ENCODE results near the gene MCUR1. TPM values are rescaled to one million over a fixed set of nuclear protein-coding genes. Genes with fewer than 3 reads are reported as not detected.
A peak's percentile ranks its signal among the peaks of the same experiment; 100 is the strongest.

Gene MCUR1
- total and polyA plus RNA-seq, 9 of the 15 experiments (the other 6 are each of a cell fraction or from before 2014, with no cell fraction given), result 5.1 to 60.2 (median 41.4) TPM

DNA sequence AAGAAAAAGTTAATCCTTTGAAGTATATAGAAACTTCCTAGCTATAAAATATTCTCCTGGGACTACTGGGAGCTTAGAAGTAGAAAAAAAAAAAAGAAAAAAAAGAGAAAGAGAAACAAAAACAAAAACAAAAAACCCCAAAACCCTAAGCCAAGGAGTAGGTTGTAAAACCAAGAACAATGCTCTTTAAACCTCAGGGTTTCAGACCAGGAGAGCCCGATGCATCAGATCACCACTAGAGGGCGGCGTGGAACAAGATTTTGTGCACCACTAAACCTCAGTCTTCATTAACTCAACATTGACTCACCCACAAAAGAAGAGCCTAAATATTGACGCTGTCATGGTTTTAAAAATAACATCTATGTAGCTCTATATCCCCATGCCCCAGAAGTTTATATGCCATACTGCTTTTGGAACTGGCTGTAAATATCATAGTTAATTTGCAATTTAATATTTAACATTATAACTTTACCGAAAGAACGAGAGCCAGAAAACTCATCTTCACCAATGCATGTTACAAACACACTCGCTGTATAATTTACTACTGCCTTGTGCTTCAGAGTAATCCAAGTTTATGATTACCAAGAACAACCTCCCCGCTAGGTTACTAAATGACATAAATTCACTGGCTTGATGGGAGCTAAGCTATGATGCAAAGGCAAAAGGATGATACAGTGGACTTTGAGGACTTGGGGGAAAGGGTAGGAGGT lies 19.2 kb downstream of the MCUR1 start (continued):
- TF ChIP-seq ZZZ3 (IDR thresholded peaks at IDR 0.05) (peak; percentile 53; the same call in 1 of the 2 replicates), TOE1 (IDR thresholded peaks at IDR 0.05; ENCODE audit: borderline replicate concordance) (peak; percentile 39; the same call in 1 of the 2 replicates), TOE1 (CRISPR knock-in tag; IDR thresholded peaks at IDR 0.05; ENCODE audit: borderline replicate concordance, low read depth) (no peak), GTF2E2 (tag; IDR thresholded peaks at IDR 0.05) (no peak), ZNF253 (CRISPR knock-in tag; conservative IDR thresholded peaks at IDR 0.05) (no peak), RAD51 (IDR thresholded peaks at IDR 0.05; ENCODE audit: borderline replicate concordance, low read depth) (no peak; the same call in 1 of the 2 replicates), TCF7L2 (IDR thresholded peaks at IDR 0.05; ENCODE audit: low read depth, low read length) (no peak)
- TF ChIP-seq, protein P1, sequence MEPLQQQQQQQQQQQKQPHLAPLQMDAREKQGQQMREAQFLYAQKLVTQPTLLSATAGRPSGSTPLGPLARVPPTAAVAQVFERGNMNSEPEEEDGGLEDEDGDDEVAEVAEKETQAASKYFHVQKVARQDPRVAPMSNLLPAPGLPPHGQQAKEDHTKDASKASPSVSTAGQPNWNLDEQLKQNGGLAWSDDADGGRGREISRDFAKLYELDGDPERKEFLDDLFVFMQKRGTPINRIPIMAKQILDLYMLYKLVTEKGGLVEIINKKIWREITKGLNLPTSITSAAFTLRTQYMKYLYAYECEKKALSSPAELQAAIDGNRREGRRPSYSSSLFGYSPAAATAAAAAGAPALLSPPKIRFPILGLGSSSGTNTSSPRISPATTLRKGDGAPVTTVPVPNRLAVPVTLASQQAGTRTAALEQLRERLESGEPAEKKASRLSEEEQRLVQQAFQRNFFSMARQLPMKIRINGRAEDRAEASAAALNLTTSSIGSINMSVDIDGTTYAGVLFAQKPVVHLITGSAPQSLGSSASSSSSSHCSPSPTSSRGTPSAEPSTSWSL (CRISPR knock-in tag; IDR thresholded peaks at IDR 0.05; ENCODE audit: borderline replicate concordance), result no peak
- TF ChIP-seq, protein P2, sequence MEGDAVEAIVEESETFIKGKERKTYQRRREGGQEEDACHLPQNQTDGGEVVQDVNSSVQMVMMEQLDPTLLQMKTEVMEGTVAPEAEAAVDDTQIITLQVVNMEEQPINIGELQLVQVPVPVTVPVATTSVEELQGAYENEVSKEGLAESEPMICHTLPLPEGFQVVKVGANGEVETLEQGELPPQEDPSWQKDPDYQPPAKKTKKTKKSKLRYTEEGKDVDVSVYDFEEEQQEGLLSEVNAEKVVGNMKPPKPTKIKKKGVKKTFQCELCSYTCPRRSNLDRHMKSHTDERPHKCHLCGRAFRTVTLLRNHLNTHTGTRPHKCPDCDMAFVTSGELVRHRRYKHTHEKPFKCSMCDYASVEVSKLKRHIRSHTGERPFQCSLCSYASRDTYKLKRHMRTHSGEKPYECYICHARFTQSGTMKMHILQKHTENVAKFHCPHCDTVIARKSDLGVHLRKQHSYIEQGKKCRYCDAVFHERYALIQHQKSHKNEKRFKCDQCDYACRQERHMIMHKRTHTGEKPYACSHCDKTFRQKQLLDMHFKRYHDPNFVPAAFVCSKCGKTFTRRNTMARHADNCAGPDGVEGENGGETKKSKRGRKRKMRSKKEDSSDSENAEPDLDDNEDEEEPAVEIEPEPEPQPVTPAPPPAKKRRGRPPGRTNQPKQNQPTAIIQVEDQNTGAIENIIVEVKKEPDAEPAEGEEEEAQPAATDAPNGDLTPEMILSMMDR (IDR thresholded peaks at IDR 0.05 in 2 of 3, conservative IDR thresholded peaks at IDR 0.05 in 1 of 3; ENCODE audit: insufficient read depth in 2 of 3, low read depth in 1 of 3, low read length in 3 of 3), result peak; percentile 85 to 96 (median 96)
- TF ChIP-seq, protein P3, sequence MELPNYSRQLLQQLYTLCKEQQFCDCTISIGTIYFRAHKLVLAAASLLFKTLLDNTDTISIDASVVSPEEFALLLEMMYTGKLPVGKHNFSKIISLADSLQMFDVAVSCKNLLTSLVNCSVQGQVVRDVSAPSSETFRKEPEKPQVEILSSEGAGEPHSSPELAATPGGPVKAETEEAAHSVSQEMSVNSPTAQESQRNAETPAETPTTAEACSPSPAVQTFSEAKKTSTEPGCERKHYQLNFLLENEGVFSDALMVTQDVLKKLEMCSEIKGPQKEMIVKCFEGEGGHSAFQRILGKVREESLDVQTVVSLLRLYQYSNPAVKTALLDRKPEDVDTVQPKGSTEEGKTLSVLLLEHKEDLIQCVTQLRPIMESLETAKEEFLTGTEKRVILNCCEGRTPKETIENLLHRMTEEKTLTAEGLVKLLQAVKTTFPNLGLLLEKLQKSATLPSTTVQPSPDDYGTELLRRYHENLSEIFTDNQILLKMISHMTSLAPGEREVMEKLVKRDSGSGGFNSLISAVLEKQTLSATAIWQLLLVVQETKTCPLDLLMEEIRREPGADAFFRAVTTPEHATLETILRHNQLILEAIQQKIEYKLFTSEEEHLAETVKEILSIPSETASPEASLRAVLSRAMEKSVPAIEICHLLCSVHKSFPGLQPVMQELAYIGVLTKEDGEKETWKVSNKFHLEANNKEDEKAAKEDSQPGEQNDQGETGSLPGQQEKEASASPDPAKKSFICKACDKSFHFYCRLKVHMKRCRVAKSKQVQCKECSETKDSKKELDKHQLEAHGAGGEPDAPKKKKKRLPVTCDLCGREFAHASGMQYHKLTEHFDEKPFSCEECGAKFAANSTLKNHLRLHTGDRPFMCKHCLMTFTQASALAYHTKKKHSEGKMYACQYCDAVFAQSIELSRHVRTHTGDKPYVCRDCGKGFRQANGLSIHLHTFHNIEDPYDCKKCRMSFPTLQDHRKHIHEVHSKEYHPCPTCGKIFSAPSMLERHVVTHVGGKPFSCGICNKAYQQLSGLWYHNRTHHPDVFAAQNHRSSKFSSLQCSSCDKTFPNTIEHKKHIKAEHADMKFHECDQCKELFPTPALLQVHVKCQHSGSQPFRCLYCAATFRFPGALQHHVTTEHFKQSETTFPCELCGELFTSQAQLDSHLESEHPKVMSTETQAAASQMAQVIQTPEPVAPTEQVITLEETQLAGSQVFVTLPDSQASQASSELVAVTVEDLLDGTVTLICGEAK (IDR thresholded peaks at IDR 0.05), result peak; percentile 37; the same call in 1 of the 2 replicates
- TF ChIP-seq, protein P3 (CRISPR knock-in tag; IDR thresholded peaks at IDR 0.05), result no peak

All from K562 (cell line).